Right cardiac atrium (tissue), 5 donors: Measurements from ENCODE around the gene OSBPL10. TPM values are rescaled to one million over a fixed set of nuclear protein-coding genes. Genes with fewer than 3 reads are reported as not detected.
A peak's percentile ranks its signal among the peaks of the same experiment; 100 is the strongest.
"Not testable (repeated sequence)": the region's sequence is repeated elsewhere in the genome, so short reads cannot be mapped to it uniquely, and the experiment has no call there.

Source experiments
- ATAC-seq, 2 donors: fragments of 200-7000 bp; cut with Tn5 transposase; one replicate each; pipeline versions ENCODE4 v1.8.0 to v1.9.1; 2020; ENCODE audit warnings: moderate library complexity in 2 of 2, mild to moderate bottlenecking in 1 of 2
- DNase-seq, 3 donors: peaks; one replicate each; pipeline ENCODE4 v3.0.0-alpha.2; 2020
- H3K27ac ChIP-seq: one replicate; pipeline ENCODE4 v1.5.1; 2013; ENCODE audit warnings: mild to moderate bottlenecking, low read length, control low read depth, moderate library complexity
- H3K27me3 ChIP-seq: one replicate; pipeline ENCODE4 v1.6.1; 2013; ENCODE audit not compliant: control insufficient read depth, insufficient read depth
- H3K4me1 ChIP-seq: one replicate; pipeline ENCODE4 v1.6.1; 2013; ENCODE audit warnings: low read length; ENCODE audit not compliant: control insufficient read depth, insufficient read depth
- H3K4me3 ChIP-seq: one replicate; pipeline ENCODE4 v1.5.1; 2013; ENCODE audit warnings: low read length, control low read depth
- H3K9me3 ChIP-seq: one replicate; pipeline ENCODE4 v1.6.1; 2013; ENCODE audit warnings: low read length; ENCODE audit not compliant: control insufficient read depth
- WGBS: extraction: QIAGEN DNeasy Blood & Tissue Kit; methylation state at CpG from one replicate; pipeline ENCODE4 v1.1.7; 2013; 5-methylcytosine and 5-hydroxymethylcytosine counted together
- intact Hi-C, 4 donors: fragments of 100-400 bp; cut with DNase I; formaldehyde crosslinking; loops; one replicate each; pipeline versions ENCODE4 v1.11.0 to v1.14.0; 2022 to 2023
- polyA plus RNA-seq: library from polyadenylated mRNA; stranded (reverse); fragments of 200-250 nt; gene quantifications from one replicate; pipeline ENCODE4 v1.2.3, GENCODE V29; 2013
- total RNA-seq, 4 donors: library from RNA; stranded (reverse); fragmentation: NEBNext Ultra II Directional; extraction: Animal tissue kit (Norgen Biotek cat#: 25700); gene quantifications; one replicate each; pipeline ENCODE4 v1.2.1, GENCODE V29; 2021
- donor health status: healthy with polysubstance abuse.
- donor health status: DM: no; HTN: yes; CAD: no.
- donor health status: DM: no; HTN: no; CAD: no.
- donor health status: DM: no; HTN: yes; CAD: no; lungs with severe emphysema.
- donor health status: DM: yes; HTN: yes; CAD: no.

The OSBPL10 gene
- total and polyA plus RNA-seq, 5 donors: 2.2 to 5.9 (median 4.9) TPM

DNA sequence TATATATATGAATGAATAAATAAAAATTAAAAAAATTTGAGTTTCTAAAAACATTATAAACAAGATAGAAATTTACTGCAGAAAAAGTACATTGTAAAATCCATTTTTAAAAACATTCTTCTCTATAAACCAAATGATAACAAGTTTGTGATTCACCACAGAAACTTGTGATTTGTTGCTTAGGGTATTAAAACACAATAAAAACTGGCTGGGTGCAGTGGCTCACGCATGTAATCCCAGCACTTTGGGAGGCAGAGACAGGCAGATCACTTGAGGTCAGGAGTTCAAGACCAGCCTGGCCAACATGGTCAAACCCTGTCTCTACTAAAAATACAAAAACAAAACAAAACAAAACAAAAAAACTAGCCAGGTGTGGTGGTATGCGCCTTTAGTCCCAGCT lies 197.2 kb downstream of the OSBPL10 start:
- H3K9me3 ChIP-seq: not testable (repeated sequence)

GRCh38 chr3:31782306-31782705 lies 198.8 kb downstream of the OSBPL10 start:
- H3K4me3 ChIP-seq, H3K27ac ChIP-seq, ATAC-seq, H3K9me3 ChIP-seq, H3K27me3 ChIP-seq, H3K4me1 ChIP-seq, DNase-seq, intact Hi-C loops: not testable (repeated sequence)
- 94% methylated on average over 1 of the region's 1 CpG for WGBS

More for the DNA sequence above, 197.2 kb downstream of the OSBPL10 start:
- H3K27me3 ChIP-seq, ATAC-seq, intact Hi-C loops, H3K27ac ChIP-seq, DNase-seq, H3K4me3 ChIP-seq, H3K4me1 ChIP-seq: not testable (repeated sequence)
- 82% methylated on average over 2 of the region's 2 CpGs for WGBS

GRCh38 chr3:31779514-31779913 lies 201.5 kb downstream of the OSBPL10 start:
- 0% methylated on average over 1 of the region's 1 CpG for WGBS

GRCh38 chr3:31777887-31778286 lies 203.2 kb downstream of the OSBPL10 start:
- DNase-seq (no peak), ATAC-seq (no peak)
- no peak overlapping the region for H3K27ac ChIP-seq
- H3K9me3 ChIP-seq: no peaks in the 10 kb centered on the region
- intact Hi-C loops: loop anchor here in 1 of 4 donors (10.0 kb wide), 1 partner anchor 993 kb away; no protein-coding TSS in a partner anchor
- H3K27me3 ChIP-seq: no peaks in the 10 kb centered on the region
- H3K4me3 ChIP-seq: no peak overlapping the region
- H3K4me1 ChIP-seq: no peaks in the 10 kb centered on the region

More at GRCh38 chr3:31779514-31779913, 201.5 kb downstream of the OSBPL10 start:
- Histone ChIP-seq H3K4me3 (no peak overlapping the region), H3K27me3 (no peaks in the 10 kb centered on the region), H3K27ac (no peak overlapping the region), H3K9me3 (no peaks in the 10 kb centered on the region), H3K4me1 (no peaks in the 10 kb centered on the region)
- intact Hi-C loops: loop anchor here in 1 of 4 donors (10.0 kb wide), 1 partner anchor 995 kb away; no protein-coding TSS in a partner anchor
- ATAC-seq (no peak), DNase-seq (no peak)

- ATAC-seq: no peak
- no peak for DNase-seq
- H3K27ac ChIP-seq: no peak overlapping the region
- H3K27me3 ChIP-seq: no peaks in the 10 kb centered on the region
- H3K9me3 ChIP-seq: no peaks in the 10 kb centered on the region
- intact Hi-C loops: loop anchor here in 1 of 4 donors (10.0 kb wide), 1 partner anchor 992 kb away; no protein-coding TSS in a partner anchor
- no peak overlapping the region for H3K4me3 ChIP-seq
- no peaks in the 10 kb centered on the region for H3K4me1 ChIP-seq
- WGBS: 98% methylated on average over 1 of the region's 1 CpG
These were observed 204.0 kb downstream of the OSBPL10 start for GRCh38 chr3:31777092-31777491.

- H3K27ac ChIP-seq: no peak overlapping the region
- WGBS: 89% methylated on average over 4 of the region's 4 CpGs
- H3K27me3 ChIP-seq: no peaks in the 10 kb centered on the region
- H3K9me3 ChIP-seq: no peaks in the 10 kb centered on the region
- H3K4me3 ChIP-seq: no peak overlapping the region
- DNase-seq (no peak), ATAC-seq (no peak)
- no peaks in the 10 kb centered on the region for H3K4me1 ChIP-seq
- intact Hi-C loops: loop anchor here in 1 of 4 donors (10.0 kb wide), 1 partner anchor 991 kb away; no protein-coding TSS in a partner anchor
These were observed 205.0 kb downstream of the OSBPL10 start for GRCh38 chr3:31776016-31776415.

GRCh38 chr3:31775383-31775782 lies 205.7 kb downstream of the OSBPL10 start:
- Histone ChIP-seq H3K4me1 (no peaks in the 10 kb centered on the region), H3K27ac (no peak overlapping the region), H3K27me3 (no peaks in the 10 kb centered on the region), H3K9me3 (no peaks in the 10 kb centered on the region), H3K4me3 (no peak overlapping the region)
- intact Hi-C loops: loop anchor here in 1 of 4 donors (10.0 kb wide), 1 partner anchor 991 kb away; no protein-coding TSS in a partner anchor
- DNase-seq (no peak), ATAC-seq (no peak)
- WGBS: 92% methylated on average over 4 of the region's 4 CpGs

GRCh38 chr3:31772758-31773473 lies 208.1 kb downstream of the OSBPL10 start:
- no peaks in the 10 kb centered on the region for H3K4me1 ChIP-seq
- no peak for ATAC-seq
- no peaks in the 10 kb centered on the region for H3K9me3 ChIP-seq
- intact Hi-C loops: loop anchor here in 2 of 4 donors (5.0 to 10.0 kb wide), 2 partner anchors 151 to 988 kb away; no protein-coding TSS in a partner anchor
- H3K27me3 ChIP-seq: no peaks in the 10 kb centered on the region
- DNase-seq: no peak
- WGBS: 69% methylated on average over 7 of the region's 7 CpGs
- no peak overlapping the region for H3K4me3 ChIP-seq
- no peak overlapping the region for H3K27ac ChIP-seq

DNA sequence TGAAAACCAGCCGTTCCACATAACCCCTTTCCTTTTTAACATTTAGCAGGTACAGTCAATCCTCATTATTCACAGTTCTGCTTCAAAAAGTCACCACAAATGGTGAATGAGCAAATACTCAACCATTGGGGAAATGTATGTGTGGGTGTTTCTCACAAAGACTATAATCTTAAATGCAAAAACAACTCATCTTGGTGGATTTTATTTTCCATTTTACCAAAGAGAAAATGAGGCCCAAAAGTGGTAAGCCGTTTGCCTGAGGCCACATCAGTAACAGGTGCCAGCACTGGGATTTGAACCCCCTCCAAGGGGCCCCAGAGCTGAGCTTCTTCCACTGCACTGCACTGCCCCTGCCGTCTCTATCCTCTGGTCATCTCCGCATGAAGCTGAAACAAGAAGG lies 208.8 kb downstream of the OSBPL10 start:
- intact Hi-C loops: loop anchor here in 2 of 4 donors (5.0 to 10.0 kb wide), 2 partner anchors 150 to 987 kb away; no protein-coding TSS in a partner anchor
- Histone ChIP-seq H3K27me3 (no peaks in the 10 kb centered on the region), H3K4me1 (no peaks in the 10 kb centered on the region), H3K9me3 (no peaks in the 10 kb centered on the region), H3K27ac (no peak overlapping the region), H3K4me3 (no peak overlapping the region)
- WGBS: 92% methylated on average over 4 of the region's 4 CpGs
- no peak for DNase-seq
- ATAC-seq: no peak

DNA sequence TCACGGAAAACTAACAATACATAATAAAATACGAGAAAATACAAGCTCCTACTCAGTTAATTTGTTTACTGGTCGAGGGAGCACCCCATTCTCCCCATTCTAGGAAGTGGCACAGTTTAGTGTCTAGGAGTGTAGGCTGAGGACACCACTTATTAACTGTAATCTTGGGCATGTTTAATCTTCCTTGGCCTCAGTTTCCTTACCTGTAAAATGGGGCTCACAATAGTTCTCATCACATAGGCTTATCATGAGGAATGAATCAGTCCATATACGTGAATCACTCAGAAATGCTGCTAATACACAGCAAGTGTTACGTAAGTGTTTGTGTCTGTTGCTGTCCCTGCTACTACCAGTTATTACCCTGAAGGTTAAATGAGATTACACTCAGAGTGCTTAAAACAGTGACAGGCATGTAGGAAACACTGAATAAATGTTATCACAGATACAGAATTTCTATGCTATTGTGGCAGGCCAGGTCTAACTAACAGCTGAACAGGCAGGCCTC lies 210.2 kb downstream of the OSBPL10 start:
- DNase-seq (no peak), ATAC-seq (no peak)
- Histone ChIP-seq H3K4me1 (no peaks in the 10 kb centered on the region), H3K9me3 (no peaks in the 10 kb centered on the region), H3K27ac (no peak overlapping the region), H3K27me3 (no peaks in the 10 kb centered on the region), H3K4me3 (no peak overlapping the region)
- intact Hi-C loops: loop anchor here in 2 of 4 donors (5.0 to 10.0 kb wide), 2 partner anchors 149 to 986 kb away; no protein-coding TSS in a partner anchor
- 75% methylated on average over 5 of the region's 5 CpGs for WGBS

GRCh38 chr3:31768479-31769125 lies 212.5 kb downstream of the OSBPL10 start:
- intact Hi-C loops: loop anchor here in 3 of 4 donors (5.0 to 10.0 kb wide), 3 partner anchors 154 to 214 kb away; no protein-coding TSS in a partner anchor
- WGBS: 35% methylated on average over 6 of the region's 6 CpGs

More at GRCh38 chr3:31768479-31769125, 212.5 kb downstream of the OSBPL10 start:
- DNase-seq (peak; percentile 38 to 73 (median 60)), ATAC-seq (peak; percentile 45 to 74)
- Histone ChIP-seq H3K4me3 (no peak overlapping the region), H3K27ac (no peak overlapping the region), H3K9me3 (no peaks in the 10 kb centered on the region), H3K4me1 (peaks cover 1% of the 10 kb centered on the region), H3K27me3 (no peaks in the 10 kb centered on the region)
